ENCODE results near the gene ESYT1. TPM values are rescaled to one million over a fixed set of nuclear protein-coding genes. Genes with fewer than 3 reads are reported as not detected.
A peak's percentile ranks its signal among the peaks of the same experiment; 100 is the strongest.

The ESYT1 gene
- polyA plus RNA-seq, 4 donors: 74.7 to 87.1 (median 75.3) TPM

- DNase-seq (ENCODE audit: low read depth in 4 of 4, low spot score in 2 of 4): no peak
Observed at GRCh38 chr12:56124133-56124532, 3.9 kb upstream of the ESYT1 start.

DNA sequence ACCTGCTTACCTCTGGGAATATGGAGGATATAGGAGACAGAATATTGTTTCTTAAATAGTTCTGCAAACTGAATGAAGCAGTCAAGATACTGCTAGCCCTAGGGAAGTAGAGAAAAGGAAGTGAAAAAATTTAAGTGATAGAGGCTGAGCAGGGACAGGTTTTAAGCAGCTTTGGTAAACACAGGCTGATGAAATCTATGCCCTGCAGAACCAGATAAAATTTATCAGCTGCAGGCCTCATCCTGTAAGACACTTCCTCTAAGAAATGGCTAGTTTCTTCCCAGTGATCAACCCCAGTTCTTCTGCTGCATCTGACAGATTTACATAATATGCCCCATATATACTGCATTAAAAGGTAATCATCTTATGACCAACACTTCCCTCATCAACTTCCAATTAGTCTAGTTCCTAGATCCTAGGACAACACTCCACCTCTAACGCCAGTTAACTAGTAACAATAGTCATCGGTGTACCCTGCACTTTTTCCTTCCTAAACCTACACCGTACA, 1.3 kb upstream of the ESYT1 start:
- no peak for DNase-seq (ENCODE audit: low read depth in 4 of 4, low spot score in 2 of 4)

GRCh38 chr12:56127485-56127887, 581 bp upstream of the ESYT1 start:
- DNase-seq (ENCODE audit: low read depth in 4 of 4, low spot score in 2 of 4): no peak

DNA sequence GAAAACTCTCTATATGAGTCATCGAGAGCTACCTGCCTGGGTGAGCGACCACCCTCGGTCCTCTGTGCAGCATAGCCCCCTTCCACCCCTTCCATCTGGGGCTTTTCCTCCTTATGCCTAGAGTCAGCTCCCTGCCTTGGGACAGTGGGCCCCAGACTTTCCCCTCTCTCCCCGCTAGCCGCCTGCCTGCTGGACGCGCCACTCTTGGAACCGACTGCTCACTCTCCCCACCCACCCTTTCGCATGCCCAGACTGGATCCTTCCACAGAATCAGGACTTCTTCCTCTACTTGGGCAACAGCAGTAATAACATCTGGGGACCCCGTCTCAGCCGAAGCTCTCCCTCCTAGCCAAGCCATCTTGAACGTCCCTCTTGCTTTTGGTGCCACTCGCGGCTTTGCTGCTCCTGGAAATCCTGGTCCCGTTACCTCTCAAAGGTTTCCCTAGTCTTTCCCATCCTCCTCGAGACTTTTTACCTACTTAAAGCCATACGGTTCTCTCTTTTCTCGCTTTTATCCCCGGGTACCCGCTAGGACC, 671 bp downstream of the ESYT1 start:
- DNase-seq (ENCODE audit: low read depth in 4 of 4, low spot score in 2 of 4): peak in 1 of 4 donors; percentile 25

DNA sequence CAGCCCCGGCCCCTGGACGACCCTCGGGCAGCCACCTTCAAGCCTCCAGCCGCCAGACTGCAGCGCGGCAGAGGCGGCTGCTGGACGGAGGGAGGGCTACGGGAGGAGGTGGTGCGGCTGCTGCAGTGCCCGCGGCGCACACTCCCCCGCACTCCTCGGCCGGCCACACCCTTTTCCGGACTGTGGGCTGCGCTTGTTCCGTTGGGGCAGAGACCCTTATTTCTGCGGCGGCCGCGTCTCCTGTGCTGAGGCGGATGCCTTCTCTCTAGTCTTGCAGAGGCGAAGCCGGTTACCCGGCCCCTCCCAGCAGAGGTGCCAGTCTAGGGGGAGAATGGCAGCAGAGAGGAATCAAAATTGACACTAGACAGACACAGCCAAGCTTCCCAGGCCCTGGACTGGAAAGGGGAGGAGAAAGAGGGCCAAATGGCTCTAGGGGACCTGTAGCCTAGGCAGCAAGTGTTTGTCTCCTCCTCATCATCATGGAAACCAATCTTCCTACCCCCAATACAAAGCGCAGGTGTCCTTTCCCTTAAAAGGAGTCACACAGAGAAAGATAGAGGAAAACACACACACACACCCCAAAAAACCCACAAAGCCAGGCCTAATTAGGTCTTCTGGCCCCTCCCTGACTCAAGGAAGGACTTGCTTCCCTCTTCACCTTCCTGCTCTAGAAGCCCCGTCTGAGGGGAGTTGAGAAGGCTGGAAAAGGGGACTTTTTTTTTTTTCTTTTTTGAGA, 1.3 kb downstream of the ESYT1 start:
- DNase-seq (ENCODE audit: low read depth in 4 of 4, low spot score in 2 of 4): peak in 1 of 4 donors; percentile 7

DNA sequence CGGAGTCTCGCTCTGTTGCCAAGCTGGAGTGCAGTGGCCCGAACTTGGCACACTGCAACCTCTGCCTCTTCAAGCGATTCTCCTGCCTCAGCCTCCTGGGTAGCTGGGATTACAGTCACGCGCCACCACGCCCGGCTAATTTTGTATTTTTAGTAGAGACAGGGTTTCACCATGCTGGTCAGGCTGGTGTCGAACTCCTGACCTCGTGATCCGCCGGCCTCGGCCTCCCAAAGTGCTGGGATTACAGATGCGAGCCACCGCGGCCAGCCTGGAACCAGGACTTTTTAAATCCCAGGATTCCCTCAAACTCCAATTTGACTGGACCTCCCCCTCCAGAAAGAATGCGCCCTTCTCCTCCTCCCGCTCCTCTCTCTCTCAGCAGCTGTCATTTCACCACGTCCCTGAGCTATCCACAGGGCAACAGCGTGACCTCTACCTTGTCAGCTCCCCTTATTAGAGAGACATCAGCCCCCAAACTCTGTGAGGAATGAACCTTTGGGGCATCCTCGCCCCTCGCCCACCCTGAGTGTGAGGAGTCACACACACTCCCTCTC, 2.0 kb downstream of the ESYT1 start:
- no peak for DNase-seq (ENCODE audit: low read depth in 4 of 4, low spot score in 2 of 4)

GRCh38 chr12:56130876-56131275, 2.8 kb downstream of the ESYT1 start:
- DNase-seq (ENCODE audit: low read depth in 4 of 4, low spot score in 2 of 4): no peak

- DNase-seq (ENCODE audit: low read depth in 4 of 4, low spot score in 2 of 4): no peak
Observed at GRCh38 chr12:56134897-56135296, 6.8 kb downstream of the ESYT1 start.

GRCh38 chr12:56137853-56138571, 9.9 kb downstream of the ESYT1 start:
- no peak for DNase-seq (ENCODE audit: low read depth in 4 of 4, low spot score in 2 of 4)

DNA sequence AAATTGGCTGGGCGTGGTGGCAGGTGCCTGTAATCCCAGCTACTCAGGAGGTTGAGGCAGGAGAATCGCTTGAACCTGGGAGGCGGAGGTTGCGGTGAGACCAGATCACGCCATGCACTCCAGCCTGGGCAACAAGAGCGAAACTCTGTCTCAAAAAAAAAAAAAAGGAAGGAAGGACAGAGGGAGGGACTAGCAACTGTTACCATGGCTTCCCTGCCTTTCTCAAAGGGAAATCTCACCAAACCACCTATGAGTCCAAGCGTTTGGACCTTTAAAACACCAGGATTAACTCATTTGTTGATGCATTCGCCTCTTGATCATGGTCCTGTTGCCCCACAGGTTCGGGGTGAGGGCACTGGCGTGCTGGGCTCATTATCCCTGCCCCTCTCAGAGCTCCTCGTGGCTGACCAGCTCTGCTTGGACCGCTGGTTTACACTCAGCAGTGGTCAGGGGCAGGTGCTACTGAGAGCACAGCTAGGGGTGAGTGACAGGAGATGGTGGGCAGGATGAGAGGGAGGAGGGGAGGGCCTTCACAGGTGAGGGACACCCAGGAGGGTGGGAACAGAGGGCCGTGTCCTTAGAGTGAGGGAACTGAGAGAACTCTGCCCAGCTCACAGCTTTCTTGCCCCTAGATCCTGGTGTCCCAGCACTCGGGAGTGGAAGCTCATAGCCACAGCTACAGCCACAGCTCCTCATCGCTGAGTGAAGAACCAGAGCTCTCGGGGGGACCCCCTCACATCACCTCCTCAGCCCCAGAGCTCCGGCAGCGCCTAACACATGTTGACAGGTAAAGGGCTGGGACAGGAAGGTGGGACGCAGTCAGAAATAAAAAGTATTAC, 14.1 kb downstream of the ESYT1 start:
- DNase-seq (ENCODE audit: low read depth in 4 of 4, low spot score in 2 of 4): no peak

- no peak for DNase-seq (ENCODE audit: low read depth in 4 of 4, low spot score in 2 of 4)
Observed at GRCh38 chr12:56143217-56143616, 15.2 kb downstream of the ESYT1 start.

GRCh38 chr12:56143870-56144269, 15.8 kb downstream of the ESYT1 start:
- DNase-seq (ENCODE audit: low read depth in 4 of 4, low spot score in 2 of 4): no peak

- no peak for DNase-seq (ENCODE audit: low read depth in 4 of 4, low spot score in 2 of 4)
Observed at GRCh38 chr12:56145217-56145616, 17.1 kb downstream of the ESYT1 start.

GRCh38 chr12:56146492-56147460, 18.7 kb downstream of the ESYT1 start:
- DNase-seq (ENCODE audit: low read depth in 4 of 4, low spot score in 2 of 4): no peak

DNA sequence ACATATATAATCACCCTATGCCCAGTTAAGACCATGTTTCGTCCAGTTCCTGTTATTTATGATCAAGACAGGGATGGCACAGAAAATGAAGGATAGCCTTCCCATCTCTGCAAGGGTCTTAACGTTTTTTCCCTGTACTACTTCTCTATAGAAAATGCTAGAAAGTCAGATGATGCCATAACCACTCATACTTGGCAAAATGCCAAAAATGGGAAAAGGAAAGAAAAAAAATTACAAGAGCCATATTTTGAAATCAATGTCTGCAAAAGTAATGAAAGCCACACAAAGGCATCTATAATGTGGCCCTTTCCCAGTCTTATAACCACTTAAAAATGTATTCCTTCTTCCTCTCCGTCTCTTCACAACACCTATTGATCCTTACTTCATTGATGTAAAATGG, 22.5 kb downstream of the ESYT1 start:
- no peak for DNase-seq (ENCODE audit: low read depth in 4 of 4, low spot score in 2 of 4)

- no peak for DNase-seq (ENCODE audit: low read depth in 4 of 4, low spot score in 2 of 4)
Observed at GRCh38 chr12:56151672-56152131, 23.6 kb downstream of the ESYT1 start.

GRCh38 chr12:56152132-56152755, 24.2 kb downstream of the ESYT1 start, which contains the start of gene MYL6B:
TSS of gene MYL6B (plus strand) at chr12:56152587. CDS start at chr12:56153919, 1,332 bp downstream.
- DNase-seq (ENCODE audit: low read depth in 4 of 4, low spot score in 2 of 4): peak; percentile 68 to 89 (median 79)

Measured in left renal cortex interstitium (tissue), 4 donors.